Transverse colon (tissue), 4 donors: ENCODE measurements around the gene PSMD5. TPM values are rescaled to one million over a fixed set of nuclear protein-coding genes. Genes with fewer than 3 reads are reported as not detected.

Source experiments
- DNase-seq: peaks from one replicate; pipeline ENCODE4 v3.0.0-alpha.2; 2019
- H3K27ac ChIP-seq, 4 donors: fragments of 200-600 bp; sonication (generic); 2 replicates each; pipeline ENCODE4 v1.5.1; 2016 to 2018; ENCODE audit warnings: inconsistent platforms in 4 of 4
- H3K27me3 ChIP-seq: fragments of 200-600 bp; sonication (generic); 2 replicates; pipeline ENCODE4 v1.5.1; 2017; ENCODE audit warnings: inconsistent platforms
- H3K36me3 ChIP-seq, 4 donors: fragments of 200-600 bp; sonication (generic); 2 replicates each; pipeline ENCODE4 v1.5.1; 2017 to 2019; ENCODE audit warnings: inconsistent platforms in 4 of 4
- H3K4me1 ChIP-seq, 4 donors: fragments of 200-600 bp; sonication (generic); 2 replicates each; pipeline ENCODE4 v1.5.1; 2017 to 2020; ENCODE audit warnings: inconsistent platforms in 4 of 4
- H3K4me3 ChIP-seq, 4 donors: fragments of 200-600 bp; sonication (generic); 1 replicate in 1 of 4; 2 replicates in 3 of 4; pipeline versions ENCODE4 v1.5.1 to v1.6.1; 2017 to 2019; ENCODE audit warnings: inconsistent platforms in 4 of 4
- H3K9me3 ChIP-seq, 2 donors: fragments of 200-600 bp; sonication (generic); 2 replicates each; pipeline ENCODE4 v1.5.1; 2017 to 2019; ENCODE audit warnings: inconsistent platforms in 2 of 2
- CTCF ChIP-seq, 5 experiments: fragments of 200-600 bp in 3 of 5; fragments of 450-650 bp in 2 of 5; sonication (generic) in 3 of 5; IDR thresholded peaks; 1 replicate in 2 of 5; 2 replicates in 3 of 5; pipeline ENCODE4 v1.5.1; 2016 to 2017; ENCODE audit warnings: antibody characterized with exemption in 5 of 5, inconsistent platforms in 3 of 5, mild to moderate bottlenecking in 2 of 5, moderate library complexity in 1 of 5
- EP300 ChIP-seq: sonication (generic); formaldehyde crosslinking; IDR thresholded peaks from one replicate; pipeline ENCODE4 v1.6.1; 2017; ENCODE audit warnings: antibody characterized with exemption, low read depth
- POLR2A ChIP-seq: fragments of 450-650 bp; IDR thresholded peaks from one replicate; pipeline ENCODE4 v1.6.1; 2016; ENCODE audit warnings: antibody characterized with exemption, mild to moderate bottlenecking, moderate library complexity
- POLR2AphosphoS5 ChIP-seq, 3 donors: sonication (generic); formaldehyde crosslinking; IDR thresholded peaks; one replicate each; pipeline ENCODE4 v1.6.1; 2016; ENCODE audit warnings: antibody characterized with exemption in 3 of 3
- WGBS, 2 donors: methylation state at CpG; one replicate each; pipeline ENCODE4 v1.1.5; 2018; ENCODE audit warnings: low coverage in 1 of 2; 5-methylcytosine and 5-hydroxymethylcytosine counted together
- in situ Hi-C, 4 donors: fragments of 200-750 bp; cut with MboI; loops; one replicate each; pipeline versions ENCODE4 v1.15.0 to v1.15.1; 2017; ENCODE audit warnings: low sequenced_read_pairs in 3 of 4, low pct_ligation_motif_present in 1 of 4, low pct_unique_long_range_greater_than_20kb in 1 of 4
- intact Hi-C: fragments of 100-400 bp; cut with DNase I; formaldehyde crosslinking; loops from one replicate; pipeline ENCODE4 v1.15.1; 2023; ENCODE audit warnings: low total_unique reads
- total RNA-seq, 4 donors: library from RNA; depleted of rRNA; stranded (reverse); fragments of >200 nt; gene quantifications; one replicate each; pipeline ENCODE4 v1.1.0, GENCODE V29; 2016

The PSMD5 gene
- total RNA-seq, 4 donors from 2014 or later, result 25.3 to 36.6 (median 28.7) TPM

GRCh38 chr9:120775859-120776258, 66.9 kb downstream of the PSMD5 start:
- WGBS, 2 donors, result 81 to 98% methylated on average over 3 to 5 of the region's 5 CpGs
- Histone ChIP-seq H3K4me1 (peaks cover 0 to 6% (median 0%) of the 10 kb centered on the region in 4 donors), H3K4me3 (no peak overlapping the region), H3K9me3 (no peaks in the 10 kb centered on the region), H3K27ac (no peak overlapping the region), H3K27me3 (no peaks in the 10 kb centered on the region), H3K36me3 (peaks cover 0 to 41% (median 17%) of the 10 kb centered on the region in 4 donors)
- no peak for DNase-seq
- in situ Hi-C loops, result no loop called here
- intact Hi-C loops, result no loop called here
- no peak for TF ChIP-seq POLR2AphosphoS5 (IDR thresholded peaks at IDR 0.05)
- TF ChIP-seq EP300, result no peak
- no peak for TF ChIP-seq POLR2A
- no peak for TF ChIP-seq CTCF (IDR thresholded peaks at IDR 0.05)

GRCh38 chr9:120774719-120775118, 68.0 kb downstream of the PSMD5 start:
- Histone ChIP-seq H3K27ac (no peak overlapping the region), H3K27me3 (no peaks in the 10 kb centered on the region), H3K4me1 (no peaks in the 10 kb centered on the region), H3K36me3 (peaks cover 0 to 50% (median 18%) of the 10 kb centered on the region in 4 donors), H3K9me3 (no peaks in the 10 kb centered on the region), H3K4me3 (no peak overlapping the region)
- 91 to 92% methylated on average over 4 of the region's 4 CpGs for whole genome bisulfite sequencing, 2 donors
- in situ Hi-C loops, result loop anchor here in 3 of 4 donors (25.0 kb wide), 2 partner anchors 163 to 288 kb away; partner anchors contain the start of genes TRAF1 (in 3 of the 3), C5 (in 1 of the 3) and CNTRL (in 1 of the 3)
- TF ChIP-seq CTCF (IDR thresholded peaks at IDR 0.05), result no peak
- TF ChIP-seq EP300, result no peak
- TF ChIP-seq POLR2AphosphoS5 (IDR thresholded peaks at IDR 0.05), result no peak
- no peak for TF ChIP-seq POLR2A
- intact Hi-C loops, result no loop called here
- no peak for DNase-seq

GRCh38 chr9:120773256-120773655, 69.5 kb downstream of the PSMD5 start:
- Histone ChIP-seq H3K36me3 (peaks cover 0 to 63% (median 23%) of the 10 kb centered on the region in 4 donors), H3K4me1 (no peaks in the 10 kb centered on the region), H3K9me3 (no peaks in the 10 kb centered on the region), H3K27ac (no peak overlapping the region), H3K27me3 (no peaks in the 10 kb centered on the region), H3K4me3 (no peak overlapping the region)
- 83 to 93% methylated on average over 3 of the region's 3 CpGs for whole genome bisulfite sequencing, 2 donors
- TF ChIP-seq POLR2AphosphoS5 (IDR thresholded peaks at IDR 0.05) (no peak), POLR2A (no peak), EP300 (no peak), CTCF (IDR thresholded peaks at IDR 0.05) (no peak)
- intact Hi-C loops, result no loop called here
- in situ Hi-C loops, result loop anchor here in 3 of 4 donors (25.0 kb wide), 2 partner anchors 164 to 289 kb away; partner anchors contain the start of genes TRAF1 (in 3 of the 3), C5 (in 1 of the 3) and CNTRL (in 1 of the 3)
- DNase-seq, result no peak

GRCh38 chr9:120770931-120771330, 71.8 kb downstream of the PSMD5 start:
- TF ChIP-seq POLR2A, result no peak
- no peak for TF ChIP-seq CTCF (IDR thresholded peaks at IDR 0.05)
- TF ChIP-seq POLR2AphosphoS5 (IDR thresholded peaks at IDR 0.05), result no peak
- no peak for TF ChIP-seq EP300
- H3K4me3 ChIP-seq, result no peak overlapping the region
- H3K36me3 ChIP-seq, result peaks cover 0 to 62% (median 16%) of the 10 kb centered on the region in 4 donors
- WGBS, 2 donors, result 83 to 92% methylated on average over 4 of the region's 4 CpGs
- in situ Hi-C loops, result loop anchor here in 3 of 4 donors (25.0 kb wide), 2 partner anchors 166 to 291 kb away; partner anchors contain the start of genes TRAF1 (in 3 of the 3), C5 (in 1 of the 3) and CNTRL (in 1 of the 3)
- intact Hi-C loops, result no loop called here
- no peaks in the 10 kb centered on the region for H3K4me1 ChIP-seq
- H3K9me3 ChIP-seq, result no peaks in the 10 kb centered on the region
- no peak overlapping the region for H3K27ac ChIP-seq
- no peak for DNase-seq
- no peaks in the 10 kb centered on the region for H3K27me3 ChIP-seq
